ENCODE results near the gene FOXO1.

Gene FOXO1

DNA sequence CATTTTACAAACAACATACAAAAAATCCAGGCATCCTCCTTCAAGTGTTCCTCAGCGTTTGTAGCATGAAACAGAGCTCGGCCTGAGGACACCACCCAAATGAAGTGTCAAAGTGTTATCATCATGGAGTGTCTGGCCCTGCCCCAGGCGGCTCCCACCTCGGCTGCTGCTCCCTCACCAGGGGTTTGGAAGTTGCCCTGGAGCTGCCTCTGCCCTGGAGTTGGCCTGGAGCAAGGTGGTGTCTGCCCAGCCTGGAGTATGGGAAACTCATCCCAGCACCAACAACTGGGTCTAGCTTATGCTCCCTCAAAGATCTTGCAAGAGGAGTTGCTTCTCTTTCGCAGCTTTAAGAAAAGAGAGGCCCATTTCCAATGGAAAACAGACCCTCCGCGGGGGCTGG, 120.4 kb downstream of the FOXO1 start:
- no peak for DNase-seq (ENCODE audit: low read depth)

DNA sequence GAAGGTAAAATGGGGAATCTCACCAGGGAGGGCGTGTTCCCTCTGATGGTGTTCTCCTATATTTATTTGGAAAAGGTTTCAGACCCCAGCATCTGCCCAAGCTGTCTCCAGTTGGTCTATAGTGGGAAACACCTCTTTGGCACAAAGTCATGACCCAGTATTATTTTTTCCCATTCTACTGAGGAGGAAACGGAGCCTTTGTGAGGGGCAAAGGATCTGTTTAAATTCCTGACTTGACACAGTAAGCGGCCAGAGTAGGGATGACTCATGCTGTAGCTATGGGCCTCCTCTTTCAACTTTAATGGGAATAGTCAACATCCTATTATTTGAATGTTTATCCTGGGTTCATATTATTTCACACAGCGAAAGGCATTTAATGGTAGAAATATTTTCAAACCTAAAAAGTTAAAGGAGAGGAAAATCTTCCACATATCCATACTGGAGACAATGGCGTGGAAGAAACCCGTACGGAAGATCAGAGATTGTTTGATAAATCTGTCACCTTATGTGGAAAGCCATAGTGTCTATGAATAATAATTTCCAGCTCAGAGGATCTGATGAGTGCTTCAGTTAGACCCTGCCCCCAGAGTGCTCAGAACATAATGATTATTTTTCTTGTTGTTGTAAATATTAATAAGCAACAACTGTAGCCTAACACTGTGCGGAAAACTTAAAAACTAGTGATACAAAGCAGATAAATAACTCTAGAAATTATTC, 126.0 kb downstream of the FOXO1 start:
- peak; percentile 82 for DNase-seq (ENCODE audit: low read depth)

DNA sequence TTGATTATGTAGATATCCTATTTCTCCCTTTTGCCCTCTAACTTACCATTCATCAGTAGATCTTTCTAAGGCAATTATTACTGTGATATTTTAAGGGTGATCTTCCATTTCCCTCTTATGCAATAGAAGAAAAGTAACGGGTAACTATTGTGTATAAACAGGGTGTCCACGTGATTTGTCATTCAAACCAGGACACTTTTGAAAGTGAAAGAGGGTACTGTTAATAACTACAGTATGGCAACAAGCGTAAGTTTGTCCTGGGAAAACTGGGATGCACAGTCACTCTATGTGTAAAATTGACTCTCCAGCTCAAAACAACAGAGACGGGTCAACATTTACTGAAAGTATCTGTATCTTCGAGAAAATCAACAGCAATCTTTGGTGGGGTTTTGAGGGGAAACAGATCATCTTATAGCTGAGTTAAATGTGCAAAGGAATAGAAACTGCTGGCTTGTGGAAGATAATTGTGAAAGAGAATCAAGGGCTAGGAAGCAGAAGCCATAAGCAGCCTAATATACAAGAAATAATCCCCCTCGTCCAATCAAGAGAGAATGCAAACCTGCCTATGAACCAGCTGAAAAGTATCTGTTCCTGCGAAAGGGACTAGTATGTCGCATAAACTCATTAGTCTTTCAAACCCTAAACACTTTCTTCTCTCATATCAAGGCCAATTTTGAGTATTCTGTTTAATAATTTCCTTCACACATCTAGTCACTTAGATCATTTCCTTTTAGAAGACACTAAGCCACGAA, 126.7 kb downstream of the FOXO1 start:
- no peak for DNase-seq (ENCODE audit: low read depth)

DNA sequence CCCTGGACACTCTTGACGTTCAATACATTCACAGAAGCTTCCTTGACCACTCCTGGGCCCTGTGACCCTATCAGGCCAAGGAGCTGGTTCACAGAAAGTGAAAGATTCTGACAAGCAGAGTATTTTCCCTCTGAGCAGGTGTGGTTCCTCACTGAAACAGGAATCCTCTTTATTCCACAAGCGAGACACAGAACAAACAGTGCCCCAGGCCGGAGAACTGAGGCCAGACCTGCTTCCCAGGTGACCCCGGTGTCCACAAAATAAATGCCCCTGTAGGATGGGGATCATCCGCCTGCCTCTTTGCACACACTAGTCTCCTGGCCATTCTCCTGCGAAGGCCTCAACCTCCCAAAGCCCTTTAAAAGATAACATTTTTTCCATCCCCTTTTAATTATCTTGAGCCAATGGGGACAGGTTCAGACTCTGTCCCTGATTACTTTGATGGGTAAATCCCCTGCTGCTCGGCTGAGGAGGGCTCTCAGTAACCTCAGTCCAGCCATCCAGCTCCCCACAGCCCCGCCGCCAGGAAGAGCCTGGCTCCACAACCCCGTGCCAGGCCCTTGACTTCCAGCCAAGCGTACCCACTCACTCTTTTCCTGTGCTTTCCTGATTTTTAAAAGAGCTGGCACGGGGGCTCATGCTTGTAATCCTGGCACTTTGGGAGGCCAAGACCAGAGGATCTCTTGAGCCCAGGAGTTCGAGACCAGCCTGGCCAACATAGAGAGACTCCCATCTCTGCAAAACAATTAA, 129.1 kb downstream of the FOXO1 start:
- DNase-seq (ENCODE audit: low read depth) = no peak

DNA sequence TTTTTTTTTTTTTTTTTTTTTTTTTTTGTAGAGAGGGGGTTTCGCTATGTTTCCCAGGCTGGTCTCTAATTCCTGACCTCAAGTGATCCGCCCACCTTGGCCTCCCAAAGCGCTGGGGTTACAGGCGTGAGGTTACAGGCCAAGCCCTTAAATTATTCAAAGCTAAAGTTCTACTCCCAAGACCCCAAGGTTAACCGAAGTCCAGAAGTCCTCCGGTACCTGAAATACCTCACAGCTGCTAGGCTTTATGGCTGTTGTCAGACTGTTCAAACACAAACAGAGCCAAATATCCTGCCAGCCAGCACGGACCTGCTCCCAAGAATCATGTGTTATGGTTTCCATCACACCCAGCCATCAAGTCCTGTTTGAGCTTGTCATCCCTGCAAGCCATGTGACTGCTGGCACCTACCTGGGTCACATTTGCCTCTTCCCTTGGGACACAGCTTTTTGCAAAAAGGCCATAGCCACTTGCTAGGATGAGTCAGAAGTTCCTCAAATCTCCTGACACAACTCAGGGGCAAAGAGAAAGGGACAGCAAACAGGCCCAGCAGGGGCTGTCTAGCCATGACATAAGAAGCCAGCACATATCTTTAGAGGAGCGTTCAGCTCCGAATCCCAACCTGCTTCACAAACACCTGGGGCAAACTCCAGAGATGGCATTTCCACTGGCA, 129.9 kb downstream of the FOXO1 start:
- DNase-seq (ENCODE audit: low read depth) = no peak

DNA sequence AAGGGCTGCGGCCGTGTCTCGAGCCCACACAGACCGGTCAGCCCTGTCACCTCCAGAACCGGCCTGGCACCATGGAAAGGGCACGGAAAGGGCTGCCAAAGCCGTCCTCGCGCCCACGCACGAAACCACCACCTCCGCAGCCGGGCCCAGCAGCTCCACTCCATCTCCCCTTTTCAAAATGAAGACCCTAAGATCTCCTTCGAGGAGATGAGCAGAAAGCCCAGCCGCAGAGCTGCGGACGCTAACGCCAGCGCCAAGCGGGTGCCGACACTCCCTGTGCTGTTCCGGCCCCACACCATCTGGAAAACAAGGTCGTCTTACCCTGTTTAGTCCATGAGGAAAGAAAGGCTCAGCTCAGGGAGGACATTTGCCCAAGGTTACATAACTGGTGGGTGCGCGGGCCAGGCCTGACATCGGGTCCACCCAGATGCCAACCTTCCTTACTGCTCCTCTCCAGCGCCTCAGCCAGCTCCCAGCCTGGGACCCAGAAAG, 131.1 kb downstream of the FOXO1 start:
- no peak for DNase-seq (ENCODE audit: low read depth)

DNA sequence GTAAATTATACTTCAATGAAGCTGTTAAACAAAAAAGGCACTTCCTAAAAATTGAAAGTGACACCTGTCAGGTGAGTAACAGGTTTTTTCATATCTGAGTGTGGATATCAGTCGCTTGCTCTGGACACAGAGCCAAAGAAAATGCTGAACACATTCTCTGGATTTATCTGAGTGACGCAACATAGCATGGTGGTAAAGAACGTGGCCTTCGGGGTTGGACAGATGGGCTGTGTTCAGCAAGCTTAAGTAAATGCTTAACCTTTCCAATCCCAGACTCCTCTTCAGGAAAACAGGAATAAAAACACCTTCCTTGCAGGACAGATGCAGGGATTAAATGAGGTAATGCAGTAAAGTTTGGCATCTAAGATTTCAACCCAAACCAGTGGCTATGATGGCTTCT, 132.0 kb downstream of the FOXO1 start:
- DNase-seq (ENCODE audit: low read depth) = peak; percentile 86

DNA sequence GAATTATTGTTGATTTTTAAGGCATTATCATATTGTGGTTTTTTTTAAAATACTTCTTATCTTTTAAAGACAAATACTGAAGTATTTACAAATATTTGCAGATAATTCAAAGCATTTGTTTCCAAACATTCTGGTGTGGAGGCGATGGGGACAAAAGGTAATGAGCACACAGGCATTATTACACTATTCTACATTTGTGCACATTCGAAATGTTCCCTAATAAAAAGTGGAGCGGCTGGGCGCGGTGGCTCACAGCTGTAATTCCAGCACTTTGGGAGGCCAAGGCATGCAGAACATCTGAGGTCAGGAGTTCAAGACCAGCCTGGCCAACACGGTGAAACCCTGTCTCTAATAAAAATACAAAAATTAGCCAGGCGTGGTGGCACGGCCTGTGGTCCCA, 133.4 kb downstream of the FOXO1 start:
- no peak for DNase-seq (ENCODE audit: low read depth)

DNA sequence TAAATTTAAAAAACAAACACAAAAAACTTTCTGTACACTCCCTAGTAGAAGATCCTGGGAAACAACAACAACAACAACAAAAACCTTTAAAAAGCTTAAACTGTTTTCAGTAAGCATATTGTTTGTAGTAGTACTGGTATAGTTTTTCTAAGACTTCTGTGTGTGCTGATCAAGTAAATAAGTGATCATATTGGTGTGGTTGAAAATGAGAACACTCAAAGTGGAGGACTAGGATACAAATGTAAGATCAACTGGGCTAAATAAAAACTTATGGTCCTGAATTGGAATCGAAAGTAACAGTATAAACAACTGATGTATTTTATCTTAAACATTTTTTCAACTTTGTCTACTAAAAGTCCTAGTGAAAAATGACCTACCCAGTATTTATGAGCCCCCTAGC, 135.5 kb downstream of the FOXO1 start:
- DNase-seq (ENCODE audit: low read depth) = no peak

DNA sequence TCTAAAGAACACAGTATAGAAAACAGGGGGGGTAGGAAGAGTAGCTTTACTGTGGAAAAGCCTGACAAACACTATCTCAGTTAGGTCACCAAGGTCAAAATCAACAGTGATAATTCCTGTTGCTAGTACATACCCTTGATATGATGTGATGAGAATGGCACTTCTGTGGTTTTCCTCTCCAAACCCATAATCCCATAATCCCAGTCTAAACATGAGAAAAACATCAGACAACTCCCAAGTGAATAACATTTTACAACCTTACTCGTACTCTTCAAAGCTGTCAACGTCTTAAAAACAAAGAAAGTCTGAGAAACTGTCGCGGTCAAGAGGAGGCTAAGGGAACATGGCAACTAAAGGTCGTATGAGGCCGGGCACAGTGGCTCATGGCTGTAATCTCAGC, 137.6 kb downstream of the FOXO1 start:
- peak; percentile 95 for DNase-seq (ENCODE audit: low read depth)

DNA sequence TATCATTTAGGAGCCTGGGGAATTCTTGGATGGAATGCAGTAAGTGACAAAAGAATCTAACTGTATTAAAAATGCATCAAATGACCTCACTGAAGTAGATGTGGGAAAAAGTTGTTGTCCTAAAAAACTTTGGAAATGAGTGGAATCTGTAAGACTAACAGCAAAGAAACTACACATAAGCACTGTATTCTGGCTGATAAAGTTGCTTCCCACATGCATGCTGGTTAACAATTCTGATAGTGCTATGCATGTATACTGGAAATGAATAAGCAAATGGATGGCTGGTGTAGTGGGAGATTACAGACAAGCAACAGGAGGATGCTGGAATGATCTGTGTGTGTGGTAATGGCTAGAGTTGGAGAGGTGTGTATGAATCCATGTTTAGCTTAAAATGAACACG, 138.5 kb downstream of the FOXO1 start:
- DNase-seq (ENCODE audit: low read depth) = peak; percentile 68

DNA sequence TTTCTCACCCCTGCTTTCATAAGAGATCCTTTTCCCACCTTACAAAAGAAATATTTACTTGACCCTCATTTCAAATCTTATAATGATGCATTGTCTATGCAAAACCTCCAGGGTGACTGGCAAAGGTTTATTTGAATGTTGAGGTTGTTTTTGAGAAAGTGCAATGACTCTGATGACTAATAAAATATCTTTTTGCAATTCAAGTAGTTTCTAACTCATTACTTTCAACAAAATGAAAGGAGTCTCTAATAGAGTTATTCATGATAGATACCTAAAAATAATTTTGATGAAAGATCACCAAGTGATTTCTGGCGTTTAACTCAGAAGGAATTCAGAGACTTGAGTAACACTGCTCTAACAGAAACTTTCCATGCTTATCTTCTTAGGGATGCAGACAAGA, 144.2 kb downstream of the FOXO1 start:
- peak; percentile 81 for DNase-seq (ENCODE audit: low read depth)

DNA sequence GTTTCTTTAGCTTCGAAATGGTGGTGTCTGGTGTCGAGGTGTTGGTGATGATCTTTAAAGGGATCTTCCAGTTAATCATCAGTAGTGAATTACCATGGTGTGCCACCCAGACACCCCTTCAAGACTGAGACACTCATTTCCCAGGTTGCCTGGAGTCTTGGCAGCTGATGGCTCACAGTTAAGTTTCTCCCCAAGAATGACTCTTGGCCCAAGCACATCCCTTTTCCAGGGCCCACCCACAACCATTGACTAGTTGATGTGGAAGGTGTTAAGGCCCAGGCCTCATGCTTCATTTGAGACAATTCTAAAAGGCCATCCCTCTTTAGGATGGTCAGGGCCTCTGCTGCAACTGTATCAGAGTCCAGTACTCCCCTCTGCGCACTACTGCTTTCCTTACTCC, 145.5 kb downstream of the FOXO1 start:
- DNase-seq (ENCODE audit: low read depth) = no peak

DNA sequence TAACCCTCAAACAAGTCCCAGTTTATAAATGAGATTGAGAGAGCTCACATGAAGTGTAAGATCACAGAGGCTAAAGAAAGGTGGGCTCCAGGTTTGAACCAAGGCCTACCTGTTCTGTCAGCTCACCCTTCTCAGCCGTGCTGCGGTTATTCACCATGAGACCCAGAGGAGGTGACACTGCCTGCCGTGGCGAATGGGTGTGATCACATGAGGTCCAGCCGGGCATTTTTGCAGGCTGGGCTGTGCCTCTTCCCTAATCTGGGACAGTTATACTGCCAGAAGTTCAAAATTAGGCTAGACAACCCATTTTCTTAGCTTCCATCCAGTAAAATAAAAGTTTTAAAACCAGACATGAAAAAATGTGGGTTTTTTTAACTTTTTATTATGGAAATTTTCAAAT, 146.8 kb downstream of the FOXO1 start:
- no peak for DNase-seq (ENCODE audit: low read depth)

DNA sequence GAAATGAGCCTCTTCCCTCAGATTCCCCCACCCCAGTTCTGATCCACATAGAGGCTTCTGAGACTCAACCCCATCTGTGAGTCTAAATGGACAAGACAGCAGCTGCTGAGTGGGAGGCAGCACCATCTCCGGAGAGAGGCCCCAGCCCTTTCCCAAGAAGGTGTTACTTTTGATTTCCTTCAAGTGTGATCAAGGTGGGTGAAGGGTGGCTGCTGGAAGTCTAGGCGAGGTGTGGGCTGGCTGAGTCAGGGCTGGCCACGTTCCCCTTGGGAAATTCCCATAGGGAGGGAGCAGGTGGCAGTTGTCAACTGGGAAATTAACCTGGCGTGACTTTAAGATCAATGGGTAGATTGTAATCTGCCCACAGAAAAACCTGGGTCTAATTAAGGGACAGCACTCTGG, 148.0 kb downstream of the FOXO1 start:
- no peak for DNase-seq (ENCODE audit: low read depth)

DNA sequence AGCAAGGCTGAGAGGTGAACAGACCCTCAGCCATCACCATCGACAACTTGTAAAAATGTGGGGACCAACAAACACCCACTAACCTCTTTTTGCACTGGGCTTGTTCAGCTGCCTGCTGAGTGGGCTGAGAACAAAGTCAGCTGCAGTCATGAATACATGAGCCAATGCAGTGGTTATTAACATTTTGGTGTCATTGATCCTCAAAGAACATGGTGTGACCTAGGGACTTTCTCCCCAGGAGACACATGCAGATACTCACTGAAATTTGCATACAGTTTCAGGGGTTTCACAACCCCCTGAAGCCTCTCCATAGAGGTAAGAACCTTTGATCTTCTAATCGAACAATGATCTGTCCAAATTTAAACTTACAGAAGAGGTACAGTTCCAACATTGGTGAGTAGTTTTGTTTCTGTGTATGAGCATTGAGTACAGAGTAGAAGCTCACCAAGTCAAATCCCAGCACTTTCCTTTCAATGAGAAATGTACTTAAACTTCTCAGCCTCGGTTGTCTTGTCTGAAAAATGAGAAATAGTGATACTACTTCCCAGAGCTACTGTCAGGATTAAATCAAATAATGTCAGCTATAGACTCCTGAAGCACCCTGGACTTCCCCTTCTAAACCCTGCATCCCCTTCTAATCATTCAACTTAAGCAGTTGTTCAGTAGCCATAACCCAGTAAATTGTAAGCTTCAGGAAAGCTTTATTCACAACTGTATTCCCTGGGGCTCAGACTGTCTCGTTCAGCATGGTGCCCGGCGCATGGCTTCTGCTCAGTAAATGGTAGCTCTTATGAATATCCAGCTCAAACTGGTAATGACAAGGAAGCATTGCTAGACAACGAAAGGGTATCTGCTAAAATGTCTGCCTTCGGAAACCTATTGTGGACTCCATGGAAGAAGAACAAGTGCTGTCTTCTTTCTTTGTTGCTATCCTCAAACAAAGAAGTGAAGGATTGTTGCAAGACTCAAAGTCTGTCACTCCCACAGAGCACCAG, 148.7 kb downstream of the FOXO1 start:
- DNase-seq (ENCODE audit: low read depth) = no peak

DNA sequence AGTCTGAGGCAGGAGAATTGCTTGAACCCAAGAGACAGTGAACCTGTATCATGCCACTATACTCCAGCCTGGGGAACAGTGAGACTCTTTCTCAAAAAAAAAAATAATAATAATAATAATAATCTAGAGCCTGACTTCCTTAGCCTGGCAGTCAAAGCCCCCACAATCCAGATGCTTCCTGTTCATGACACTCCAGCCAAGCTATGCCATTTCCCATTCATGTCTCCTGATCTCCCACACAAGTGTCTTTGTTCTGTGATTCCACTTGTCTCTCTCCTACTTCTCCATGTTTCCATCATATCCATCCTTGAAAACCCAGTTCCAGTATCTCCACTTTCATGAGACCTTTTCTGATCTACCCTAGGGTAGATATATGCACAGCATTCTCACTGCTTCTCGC, 150.7 kb downstream of the FOXO1 start:
- no peak for DNase-seq (ENCODE audit: low read depth)

DNA sequence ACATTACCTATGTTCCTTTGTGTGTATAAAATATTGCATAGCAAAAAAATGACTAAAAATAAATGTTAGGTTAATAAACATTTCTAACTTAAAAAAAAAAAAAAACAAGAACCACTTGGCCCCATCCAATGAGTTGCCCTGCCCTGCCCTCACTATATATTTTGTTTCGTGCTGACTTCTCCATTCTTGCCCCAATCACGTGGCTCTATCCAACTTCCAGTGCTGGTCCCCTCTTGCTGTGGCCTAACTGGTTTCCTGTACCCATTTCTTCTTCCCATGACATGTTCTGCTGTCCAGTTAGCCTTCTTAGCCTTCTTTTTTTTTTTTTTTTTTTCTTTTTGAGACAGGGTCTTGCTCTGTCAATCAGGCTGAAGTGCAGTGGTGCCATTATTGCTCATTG, 151.6 kb downstream of the FOXO1 start:
- DNase-seq (ENCODE audit: low read depth) = no peak

DNA sequence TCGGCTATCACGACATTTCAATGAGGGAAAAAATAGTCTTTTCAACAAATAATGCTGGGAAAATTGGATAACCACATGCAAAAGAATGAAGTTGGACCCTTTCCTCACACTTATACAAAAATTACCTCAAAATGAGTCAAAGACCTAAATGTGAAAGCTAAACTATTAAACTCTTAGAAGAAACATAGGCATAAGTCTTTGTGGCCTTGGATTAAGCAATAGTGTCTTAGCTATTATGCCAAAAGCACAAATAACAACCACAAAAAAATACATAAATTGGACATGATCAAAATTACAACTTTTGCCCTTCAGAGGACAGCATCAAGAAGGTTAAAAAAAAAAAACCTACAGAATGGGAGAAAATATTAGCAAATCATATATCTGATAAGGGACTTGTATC, 156.6 kb downstream of the FOXO1 start:
- peak; percentile 63 for DNase-seq (ENCODE audit: low read depth)

DNA sequence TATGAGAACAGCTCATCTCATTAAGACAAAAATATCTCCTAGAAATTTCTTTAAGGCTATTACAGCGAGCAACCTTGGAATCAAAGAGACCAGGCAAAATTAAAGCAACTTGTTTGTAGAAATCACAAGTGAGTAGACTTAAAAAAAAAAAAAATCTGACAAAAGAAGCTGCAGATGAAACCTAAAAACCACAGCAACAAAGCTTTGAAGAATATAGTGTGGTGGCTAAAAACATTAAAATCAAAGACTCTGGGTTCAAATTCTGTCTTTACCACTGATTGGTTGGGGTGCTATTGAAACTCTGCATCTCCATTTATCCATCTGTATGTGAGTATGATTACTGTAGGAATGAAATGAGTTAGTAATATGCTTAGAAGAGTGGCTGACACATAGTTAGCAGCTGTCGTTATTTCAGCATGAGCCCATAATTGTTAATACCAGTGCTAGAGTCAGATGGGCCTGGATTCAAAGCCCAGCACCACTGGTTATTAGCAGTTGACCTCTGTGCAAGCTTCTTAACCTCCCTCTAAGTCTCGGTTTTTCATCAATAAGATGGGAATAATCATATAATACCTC, 157.6 kb downstream of the FOXO1 start:
- no peak for DNase-seq (ENCODE audit: low read depth)

DNA sequence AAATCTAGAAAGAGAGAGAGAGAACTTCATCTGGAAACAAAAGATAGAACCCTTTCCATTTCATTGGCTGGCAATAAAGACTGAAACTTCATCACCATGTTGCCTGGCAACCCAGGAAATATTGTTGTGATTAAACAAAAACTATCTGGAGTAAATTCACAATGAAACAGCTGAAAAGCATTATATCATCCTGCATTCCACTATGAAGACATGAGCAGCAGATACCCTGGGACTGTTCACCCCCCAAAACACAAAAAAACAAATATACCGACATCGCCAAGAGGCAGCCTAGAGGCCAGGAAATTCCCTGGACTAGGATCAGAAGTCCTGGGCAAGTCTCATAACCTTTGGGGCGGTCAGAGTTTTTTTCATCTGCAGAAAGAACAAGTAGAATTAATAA, 158.3 kb downstream of the FOXO1 start:
- DNase-seq (ENCODE audit: low read depth) = peak; percentile 44

All from amniotic epithelial cell (primary cell).